Measurements from ENCODE around the gene SRR.

The SRR gene

DNA sequence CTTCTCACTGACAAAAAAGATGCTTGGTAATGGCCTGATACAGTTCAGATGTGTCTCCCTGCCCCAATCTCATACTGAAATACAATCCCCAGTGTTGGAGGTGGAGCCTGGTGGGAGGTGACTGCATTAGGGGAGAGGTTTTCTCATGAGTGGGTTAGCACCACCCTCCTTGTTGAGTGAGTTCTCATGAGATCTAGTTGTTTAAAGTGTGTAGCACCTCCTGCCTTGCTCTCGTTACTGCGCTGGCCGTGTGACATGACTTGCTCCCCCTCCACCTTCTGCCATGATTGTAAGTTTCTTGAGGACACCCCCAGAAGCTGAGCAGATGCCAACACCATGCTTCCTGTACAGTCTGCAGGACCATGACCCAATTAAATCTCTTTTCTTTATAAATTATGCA is 27.6 kb downstream of the SRR start:
- Histone ChIP-seq H3F3A (ENCODE audit: insufficient read depth) (no peaks in the 10 kb centered on the region), H2AFZ (ENCODE audit: low read depth, low read length, severe bottlenecking) (no peak overlapping the region), H3K9ac (ENCODE audit: low read length) (no peak overlapping the region), H3K36me3 (ENCODE audit: low read length) (peaks cover 58% of the 10 kb centered on the region), H3K79me2 (ENCODE audit: insufficient read depth, low read length) (peaks cover 61% of the 10 kb centered on the region), H4K20me1 (ENCODE audit: low read depth, low read length) (peaks cover 6% of the 10 kb centered on the region), H3K9me2 (replicated peaks; ENCODE audit: insufficient read depth, low read length) (no peaks in the 10 kb centered on the region), H3K27me3 (ENCODE audit: low read length) (no peaks in the 10 kb centered on the region), H3K27ac (ENCODE audit: low read depth, low read length) (no peak overlapping the region), H3K4me2 (ENCODE audit: low read depth, low read length, poor library complexity, severe bottlenecking) (no peak overlapping the region), H3K4me3 (ENCODE audit: insufficient read depth, low read length, poor library complexity, severe bottlenecking) (no peak overlapping the region), H3K9me3 (ENCODE audit: insufficient read depth, low read length) (no peaks in the 10 kb centered on the region)
- no peak for TF ChIP-seq EZH2phosphoT487 (conservative IDR thresholded peaks at IDR 0.05; ENCODE audit: low read length)
- TF ChIP-seq, protein P1, sequence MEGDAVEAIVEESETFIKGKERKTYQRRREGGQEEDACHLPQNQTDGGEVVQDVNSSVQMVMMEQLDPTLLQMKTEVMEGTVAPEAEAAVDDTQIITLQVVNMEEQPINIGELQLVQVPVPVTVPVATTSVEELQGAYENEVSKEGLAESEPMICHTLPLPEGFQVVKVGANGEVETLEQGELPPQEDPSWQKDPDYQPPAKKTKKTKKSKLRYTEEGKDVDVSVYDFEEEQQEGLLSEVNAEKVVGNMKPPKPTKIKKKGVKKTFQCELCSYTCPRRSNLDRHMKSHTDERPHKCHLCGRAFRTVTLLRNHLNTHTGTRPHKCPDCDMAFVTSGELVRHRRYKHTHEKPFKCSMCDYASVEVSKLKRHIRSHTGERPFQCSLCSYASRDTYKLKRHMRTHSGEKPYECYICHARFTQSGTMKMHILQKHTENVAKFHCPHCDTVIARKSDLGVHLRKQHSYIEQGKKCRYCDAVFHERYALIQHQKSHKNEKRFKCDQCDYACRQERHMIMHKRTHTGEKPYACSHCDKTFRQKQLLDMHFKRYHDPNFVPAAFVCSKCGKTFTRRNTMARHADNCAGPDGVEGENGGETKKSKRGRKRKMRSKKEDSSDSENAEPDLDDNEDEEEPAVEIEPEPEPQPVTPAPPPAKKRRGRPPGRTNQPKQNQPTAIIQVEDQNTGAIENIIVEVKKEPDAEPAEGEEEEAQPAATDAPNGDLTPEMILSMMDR (IDR thresholded peaks at IDR 0.05; ENCODE audit: insufficient read depth, low read length, poor library complexity, severe bottlenecking), result no peak

DNA sequence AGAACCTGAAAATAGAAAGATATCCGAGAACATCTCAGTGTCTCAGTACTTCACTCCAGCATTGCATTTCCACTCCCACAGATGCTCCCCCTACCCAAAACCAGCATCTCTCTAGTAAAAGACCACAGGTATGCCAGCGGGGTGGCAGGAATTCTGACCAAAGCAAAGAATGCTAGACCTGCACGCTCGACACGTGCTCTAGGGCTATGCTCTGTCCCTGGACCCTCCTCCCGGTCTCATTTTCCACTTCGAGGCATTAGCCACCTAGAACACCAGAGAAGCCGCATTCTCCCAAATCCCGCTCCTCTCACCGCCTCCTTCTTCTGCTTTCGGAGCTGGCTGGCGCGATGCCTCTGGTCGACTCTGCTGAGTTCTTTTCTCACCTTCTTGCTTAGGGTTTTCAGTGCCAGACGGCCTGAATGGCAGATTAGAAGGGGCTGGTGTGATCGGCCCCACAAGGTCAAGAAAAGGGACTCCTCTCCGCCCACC is 32.0 kb downstream of the SRR start:
- Histone ChIP-seq H3F3A (ENCODE audit: insufficient read depth) (peaks cover 5% of the 10 kb centered on the region; the same call in 1 of the 2 replicates), H3K27ac (ENCODE audit: low read depth, low read length) (peak overlapping the region; percentile 62), H3K9me2 (replicated peaks; ENCODE audit: insufficient read depth, low read length) (no peaks in the 10 kb centered on the region), H4K20me1 (ENCODE audit: low read depth, low read length) (no peaks in the 10 kb centered on the region), H3K4me2 (ENCODE audit: low read depth, low read length, poor library complexity, severe bottlenecking) (peak overlapping the region; percentile 73), H3K36me3 (ENCODE audit: low read length) (peaks cover 36% of the 10 kb centered on the region), H3K4me3 (ENCODE audit: insufficient read depth, low read length, poor library complexity, severe bottlenecking) (peak overlapping the region; percentile 64), H3K27me3 (ENCODE audit: low read length) (no peaks in the 10 kb centered on the region), H3K9ac (ENCODE audit: low read length) (peak overlapping the region; percentile 84), H3K9me3 (ENCODE audit: insufficient read depth, low read length) (no peaks in the 10 kb centered on the region), H2AFZ (ENCODE audit: low read depth, low read length, severe bottlenecking) (no peak overlapping the region), H3K79me2 (ENCODE audit: insufficient read depth, low read length) (peaks cover 55% of the 10 kb centered on the region)
- TF ChIP-seq EZH2phosphoT487 (conservative IDR thresholded peaks at IDR 0.05; ENCODE audit: low read length), result no peak
- TF ChIP-seq, protein P1 (IDR thresholded peaks at IDR 0.05; ENCODE audit: insufficient read depth, low read length, poor library complexity, severe bottlenecking), result no peak

DNA sequence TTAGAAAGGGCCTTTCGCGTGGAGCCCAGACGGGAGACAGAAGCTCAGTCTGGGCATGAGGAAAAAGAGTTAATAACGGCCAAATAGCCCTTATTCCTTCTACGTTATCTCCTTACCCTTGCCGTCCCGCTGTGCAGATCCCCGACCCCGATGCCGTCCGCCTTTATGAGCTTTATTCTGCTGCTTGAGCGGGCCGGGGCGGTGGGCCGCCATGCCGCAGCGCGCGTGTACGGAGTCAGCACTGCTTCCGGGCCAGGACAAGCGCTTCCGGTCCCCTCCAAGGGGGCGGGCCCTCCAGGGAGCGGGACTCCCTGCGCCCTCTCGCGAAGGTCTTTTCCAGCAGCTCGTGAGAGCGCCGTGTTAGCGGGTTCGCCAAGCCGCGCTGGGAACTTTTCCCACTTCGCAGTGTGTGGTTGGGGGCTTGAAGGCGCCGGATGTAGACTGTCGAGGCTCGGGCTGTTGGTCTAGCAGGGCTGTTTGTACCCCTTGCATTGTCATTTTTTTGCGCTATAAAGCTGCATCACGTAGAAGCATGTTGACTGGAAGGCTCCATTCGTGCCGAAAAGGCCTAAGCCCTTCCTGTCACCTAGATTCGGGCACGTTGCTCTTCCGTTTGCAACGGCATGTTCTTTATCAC is 32.6 kb downstream of the SRR start, which contains the start of gene TSR1:
Gene TSR1 (minus strand): TSS at position 243 of the 637 bp plus-strand sequence. CDS start 30 bp downstream, at position 213.
- peak within 1 kb of the TSS; percentile 73 for H3K4me2 ChIP-seq (ENCODE audit: low read depth, low read length, poor library complexity, severe bottlenecking)
- H3K9ac ChIP-seq (ENCODE audit: low read length), result peak within 1 kb of the TSS; percentile 84
- H4K20me1 ChIP-seq (ENCODE audit: low read depth, low read length), result no peaks in the 10 kb centered on the region
- no peaks in the 10 kb centered on the region for H3K27me3 ChIP-seq (ENCODE audit: low read length)
- peaks cover 36% of the 10 kb centered on the region for H3K36me3 ChIP-seq (ENCODE audit: low read length)
- peak within 1 kb of the TSS; percentile 64 for H3K4me3 ChIP-seq (ENCODE audit: insufficient read depth, low read length, poor library complexity, severe bottlenecking)
- H3K79me2 ChIP-seq (ENCODE audit: insufficient read depth, low read length), result peaks cover 52% of the 10 kb centered on the region
- no peak for TF ChIP-seq EZH2phosphoT487 (conservative IDR thresholded peaks at IDR 0.05; ENCODE audit: low read length)
- TF ChIP-seq, protein P1 (IDR thresholded peaks at IDR 0.05; ENCODE audit: insufficient read depth, low read length, poor library complexity, severe bottlenecking), result no peak
- H2AFZ ChIP-seq (ENCODE audit: low read depth, low read length, severe bottlenecking), result peak within 1 kb of the TSS; percentile 46
- peaks cover 5% of the 10 kb centered on the region; the same call in 1 of the 2 replicates for H3F3A ChIP-seq (ENCODE audit: insufficient read depth)
- H3K9me2 ChIP-seq (replicated peaks; ENCODE audit: insufficient read depth, low read length), result no peaks in the 10 kb centered on the region
- peak within 1 kb of the TSS; percentile 62 for H3K27ac ChIP-seq (ENCODE audit: low read depth, low read length)
- no peaks in the 10 kb centered on the region for H3K9me3 ChIP-seq (ENCODE audit: insufficient read depth, low read length)
